Skeletal muscle satellite cell (primary cell): Measurements from ENCODE around the gene ITPR2.
"Not testable (repeated sequence)": the region's sequence is repeated elsewhere in the genome, so short reads cannot be mapped to it uniquely, and the experiment has no call there.

Experiments
- H3K27me3 ChIP-seq: 2 replicates; pipeline ENCODE4 v1.7.0; 2013; ENCODE audit warnings: low read length; ENCODE audit not compliant: control insufficient read depth, insufficient read depth
- H3K36me3 ChIP-seq: 2 replicates; pipeline ENCODE4 v1.7.0; 2013; ENCODE audit warnings: mild to moderate bottlenecking, control low read depth, low read length; ENCODE audit not compliant: insufficient read depth
- H3K4me1 ChIP-seq: 2 replicates; pipeline ENCODE4 v1.7.0; 2013; ENCODE audit warnings: low read length; ENCODE audit not compliant: control insufficient read depth, insufficient read depth
- H3K4me2 ChIP-seq: 2 replicates; pipeline ENCODE4 v1.7.0; 2013; ENCODE audit warnings: mild to moderate bottlenecking, low read length
- H3K4me3 ChIP-seq: 2 replicates; pipeline ENCODE4 v1.7.0; 2013; ENCODE audit warnings: low read length
- H3K9ac ChIP-seq: 2 replicates; pipeline ENCODE4 v1.7.0; 2013; ENCODE audit warnings: mild to moderate bottlenecking, low read depth, low read length, moderate library complexity
- H3K9me3 ChIP-seq: replicated peaks from 2 replicates; pipeline ENCODE4 v1.7.0; 2013; ENCODE audit warnings: mild to moderate bottlenecking, control low read depth, low read length

Gene ITPR2

GRCh38 chr12:26688344-26688904, 144.6 kb downstream of the ITPR2 start:
- Histone ChIP-seq H3K9me3 (no peaks in the 10 kb centered on the region), H3K4me2 (no peak overlapping the region), H3K4me3 (no peak overlapping the region), H3K4me1 (peaks cover 35% of the 10 kb centered on the region), H3K36me3 (no peaks in the 10 kb centered on the region), H3K27me3 (no peaks in the 10 kb centered on the region), H3K9ac (no peak overlapping the region)

DNA sequence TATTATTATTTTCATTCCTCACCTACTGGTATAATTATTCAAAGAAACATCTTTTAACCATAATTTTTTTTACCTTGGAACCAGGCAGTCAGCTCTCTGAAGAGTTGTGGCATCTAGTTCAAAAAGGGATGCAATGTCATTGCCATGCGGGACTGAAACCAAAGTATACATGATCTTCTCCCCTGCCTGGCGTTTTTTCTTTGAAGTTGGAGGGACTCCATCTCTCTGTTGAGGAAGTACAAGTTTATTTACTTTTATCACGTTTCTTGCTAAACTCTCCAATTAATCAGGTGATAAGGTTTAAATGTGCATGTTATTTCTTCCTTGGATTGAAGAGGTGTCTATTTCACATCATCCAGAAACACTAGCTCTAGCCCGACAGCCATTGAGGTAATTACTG, 146.6 kb downstream of the ITPR2 start:
- H3K4me1 ChIP-seq: peaks cover 25% of the 10 kb centered on the region

GRCh38 chr12:26684101-26684500, 148.9 kb downstream of the ITPR2 start:
- peaks cover 3% of the 10 kb centered on the region for H3K9me3 ChIP-seq
- no peak overlapping the region for H3K4me2 ChIP-seq
- no peak overlapping the region for H3K9ac ChIP-seq
- no peaks in the 10 kb centered on the region for H3K27me3 ChIP-seq
- H3K36me3 ChIP-seq: peaks cover 3% of the 10 kb centered on the region
- H3K4me1 ChIP-seq: peaks cover 17% of the 10 kb centered on the region
- H3K4me3 ChIP-seq: no peak overlapping the region

More for the DNA sequence above, 146.6 kb downstream of the ITPR2 start:
- no peak overlapping the region for H3K4me3 ChIP-seq
- no peak overlapping the region for H3K9ac ChIP-seq
- no peaks in the 10 kb centered on the region for H3K27me3 ChIP-seq
- H3K9me3 ChIP-seq: peaks cover 3% of the 10 kb centered on the region
- H3K36me3 ChIP-seq: peaks cover 3% of the 10 kb centered on the region
- no peak overlapping the region for H3K4me2 ChIP-seq

- H3K36me3 ChIP-seq: peaks cover 3% of the 10 kb centered on the region
- H3K4me3 ChIP-seq: no peak overlapping the region
- H3K4me2 ChIP-seq: no peak overlapping the region
- no peaks in the 10 kb centered on the region for H3K27me3 ChIP-seq
- H3K4me1 ChIP-seq: peaks cover 20% of the 10 kb centered on the region
- peaks cover 3% of the 10 kb centered on the region for H3K9me3 ChIP-seq
- H3K9ac ChIP-seq: no peak overlapping the region
Measured at GRCh38 chr12:26683443-26683842, 149.6 kb downstream of the ITPR2 start.

DNA sequence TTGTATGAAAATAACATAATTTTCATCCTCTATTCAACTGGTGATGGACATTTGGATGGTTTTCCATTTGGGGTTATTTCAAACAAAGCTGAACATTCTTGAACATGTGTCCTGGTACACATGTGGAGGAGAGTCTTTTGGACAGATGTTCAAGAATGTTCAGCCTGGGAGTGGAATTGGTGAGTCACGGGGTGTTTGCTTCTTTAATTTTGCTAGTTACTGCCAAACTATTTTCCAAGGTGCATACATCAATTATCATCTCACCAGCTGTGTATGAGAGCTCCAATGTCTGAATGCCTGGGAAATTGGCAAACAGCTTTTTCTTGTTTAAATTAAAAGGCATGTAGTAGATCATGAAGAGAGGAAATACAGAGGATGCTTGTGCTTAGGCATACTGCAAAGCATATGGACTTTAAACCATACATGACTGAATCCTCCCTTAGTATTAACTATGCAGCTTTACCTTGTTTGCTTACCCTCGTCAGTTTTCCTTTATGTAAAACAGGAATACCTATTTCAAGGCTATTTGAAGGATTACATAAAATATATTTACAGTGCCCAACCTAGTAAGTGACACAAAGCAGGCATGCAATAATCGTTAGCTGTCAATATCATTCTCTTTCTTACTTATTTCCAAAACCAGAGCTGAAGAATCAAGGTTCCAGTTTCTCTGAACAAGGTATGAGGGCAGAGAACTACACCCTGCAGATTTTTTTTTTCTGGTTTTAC, 152.1 kb downstream of the ITPR2 start:
- no peaks in the 10 kb centered on the region for H3K27me3 ChIP-seq

DNA sequence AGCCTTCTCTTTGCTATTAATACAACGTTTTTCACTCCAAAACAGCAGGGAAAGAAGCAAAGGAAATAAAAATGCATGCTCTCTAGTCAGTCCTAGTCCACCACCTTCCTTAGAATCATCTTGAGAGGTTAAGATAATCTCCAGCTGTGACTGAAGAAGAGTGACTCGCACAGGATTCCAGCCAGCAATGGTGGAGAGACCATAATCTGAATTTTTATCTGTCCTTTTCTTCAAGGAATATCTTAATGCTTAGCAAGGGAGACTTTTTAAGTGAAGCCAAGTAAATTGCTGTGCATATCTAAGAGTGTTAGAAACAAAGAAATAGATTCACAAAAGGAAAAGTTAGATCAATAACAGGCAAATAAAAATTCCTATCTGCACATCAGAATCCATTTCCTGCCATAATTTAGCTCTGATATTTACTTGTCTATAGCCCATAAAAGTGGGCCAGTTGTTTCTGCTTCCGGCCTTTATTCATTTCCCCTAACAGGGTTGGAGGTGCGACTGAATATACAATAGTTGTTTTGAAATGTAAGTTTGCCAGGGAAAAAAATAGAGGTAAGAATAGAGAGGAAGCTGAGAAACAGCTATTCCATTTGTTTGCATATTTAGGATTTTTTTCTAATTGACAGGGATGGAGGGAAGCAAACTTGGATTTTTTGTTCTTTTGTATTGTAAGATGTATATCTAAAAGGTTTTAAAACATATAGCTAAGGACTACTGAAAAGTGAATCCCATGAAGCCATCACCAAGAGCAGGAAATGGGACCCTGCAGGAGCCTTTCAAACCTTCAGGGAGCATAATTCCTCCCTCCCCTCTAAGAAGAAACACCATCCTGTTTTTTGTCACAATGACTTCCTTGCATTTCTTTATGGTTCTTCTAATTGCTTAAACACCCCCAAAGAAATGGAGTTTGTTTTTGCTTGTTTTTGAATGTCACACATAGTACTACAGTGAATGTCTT, 154.0 kb downstream of the ITPR2 start:
- Histone ChIP-seq H3K4me3 (no peak overlapping the region), H3K4me2 (no peak overlapping the region), H3K9ac (no peak overlapping the region), H3K27me3 (no peaks in the 10 kb centered on the region), H3K9me3 (peaks cover 3% of the 10 kb centered on the region), H3K36me3 (peaks cover 3% of the 10 kb centered on the region), H3K4me1 (peaks cover 18% of the 10 kb centered on the region)

More for the DNA sequence above, 152.1 kb downstream of the ITPR2 start:
- H3K4me2 ChIP-seq: no peak overlapping the region
- peaks cover 3% of the 10 kb centered on the region for H3K9me3 ChIP-seq
- H3K36me3 ChIP-seq: peaks cover 3% of the 10 kb centered on the region
- no peak overlapping the region for H3K4me3 ChIP-seq
- no peak overlapping the region for H3K9ac ChIP-seq
- peaks cover 18% of the 10 kb centered on the region for H3K4me1 ChIP-seq

DNA sequence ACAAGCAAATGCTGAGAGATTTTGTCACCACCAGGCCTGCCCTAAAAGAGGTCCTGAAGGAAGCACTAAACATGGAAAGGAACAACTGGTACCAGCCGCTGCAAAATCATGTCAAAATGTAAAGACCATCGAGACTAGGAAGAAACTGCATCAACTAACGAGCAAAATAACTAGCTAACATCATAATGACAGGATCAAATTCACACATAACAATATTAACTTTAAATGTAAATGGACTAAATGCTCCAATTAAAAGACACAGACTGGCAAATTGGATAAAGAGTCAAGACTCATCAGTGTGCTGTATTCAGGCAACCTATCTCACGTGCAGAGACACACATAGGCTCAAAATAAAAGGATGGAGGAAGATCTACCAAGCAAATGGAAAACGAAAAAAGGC, 161.5 kb downstream of the ITPR2 start:
- H3K27me3 ChIP-seq, H3K4me2 ChIP-seq, H3K4me1 ChIP-seq, H3K4me3 ChIP-seq, H3K9ac ChIP-seq, H3K36me3 ChIP-seq, H3K9me3 ChIP-seq: not testable (repeated sequence)

DNA sequence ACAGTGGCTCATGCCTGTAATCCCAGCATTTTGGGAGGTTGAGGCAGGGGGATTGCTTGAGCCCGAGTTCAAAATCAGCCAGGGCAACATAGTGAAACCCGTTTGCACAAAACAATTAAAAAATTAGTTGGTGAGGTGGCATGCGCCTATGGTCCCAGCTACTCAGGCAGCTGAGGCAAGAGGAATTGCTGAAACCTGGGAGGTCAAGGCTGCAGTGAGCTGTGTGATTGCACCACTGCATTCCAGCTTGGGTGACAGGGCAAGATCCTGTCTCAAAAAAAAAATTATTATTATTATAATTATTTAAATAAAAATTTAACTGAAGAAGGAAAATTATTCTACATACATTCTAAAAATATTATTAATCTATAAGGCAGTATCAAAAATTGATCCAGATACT, 164.1 kb downstream of the ITPR2 start:
- Histone ChIP-seq H3K27me3 (no peaks in the 10 kb centered on the region), H3K9me3 (no peaks in the 10 kb centered on the region), H3K36me3 (no peaks in the 10 kb centered on the region), H3K4me2 (no peak overlapping the region), H3K9ac (no peak overlapping the region), H3K4me3 (no peak overlapping the region), H3K4me1 (no peaks in the 10 kb centered on the region)

GRCh38 chr12:26668230-26668629, 164.8 kb downstream of the ITPR2 start:
- H3K4me2 ChIP-seq: no peak overlapping the region
- H3K36me3 ChIP-seq: no peaks in the 10 kb centered on the region
- no peak overlapping the region for H3K9ac ChIP-seq
- H3K4me1 ChIP-seq: no peaks in the 10 kb centered on the region
- H3K9me3 ChIP-seq: no peaks in the 10 kb centered on the region
- no peak overlapping the region for H3K4me3 ChIP-seq
- no peaks in the 10 kb centered on the region for H3K27me3 ChIP-seq

- no peak overlapping the region for H3K4me2 ChIP-seq
- no peak overlapping the region for H3K9ac ChIP-seq
- no peaks in the 10 kb centered on the region for H3K27me3 ChIP-seq
- no peaks in the 10 kb centered on the region for H3K9me3 ChIP-seq
- no peaks in the 10 kb centered on the region for H3K4me1 ChIP-seq
- no peak overlapping the region for H3K4me3 ChIP-seq
- no peaks in the 10 kb centered on the region for H3K36me3 ChIP-seq
Measured at GRCh38 chr12:26666286-26666685, 166.7 kb downstream of the ITPR2 start.

DNA sequence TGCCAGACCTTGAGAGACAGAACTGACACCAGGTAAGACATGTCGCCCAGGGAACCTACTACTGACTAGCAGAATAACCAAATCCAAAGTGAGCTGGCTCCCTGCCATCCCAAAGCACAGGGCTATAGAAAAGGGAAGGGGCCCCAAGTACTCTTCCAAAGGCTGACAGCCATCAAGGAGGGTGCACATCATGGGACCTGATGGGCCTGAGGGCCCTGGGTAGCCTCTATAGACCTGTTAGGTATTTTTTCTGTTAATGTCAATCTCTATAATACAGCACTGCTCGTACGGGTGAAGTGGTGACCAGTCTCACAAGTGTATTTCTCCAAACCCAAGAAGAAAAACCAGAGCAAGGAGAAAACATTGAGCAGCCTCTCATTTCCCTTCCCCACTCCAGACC, 171.6 kb downstream of the ITPR2 start:
- Histone ChIP-seq H3K4me2 (no peak overlapping the region), H3K27me3 (no peaks in the 10 kb centered on the region), H3K9ac (no peak overlapping the region), H3K9me3 (no peaks in the 10 kb centered on the region), H3K4me3 (no peak overlapping the region), H3K36me3 (peaks cover 2% of the 10 kb centered on the region), H3K4me1 (no peaks in the 10 kb centered on the region)
